HG02852 (cell line): ENCODE measurements around the gene ALX4.

Source experiments
- ATAC-seq: cut with Tn5 transposase; IDR thresholded peaks from one replicate; pipeline ENCODE4 v1.9.1; 2021; ENCODE audit warnings: mild to moderate bottlenecking, moderate library complexity; ENCODE audit not compliant: unreplicated experiment

The ALX4 gene

DNA sequence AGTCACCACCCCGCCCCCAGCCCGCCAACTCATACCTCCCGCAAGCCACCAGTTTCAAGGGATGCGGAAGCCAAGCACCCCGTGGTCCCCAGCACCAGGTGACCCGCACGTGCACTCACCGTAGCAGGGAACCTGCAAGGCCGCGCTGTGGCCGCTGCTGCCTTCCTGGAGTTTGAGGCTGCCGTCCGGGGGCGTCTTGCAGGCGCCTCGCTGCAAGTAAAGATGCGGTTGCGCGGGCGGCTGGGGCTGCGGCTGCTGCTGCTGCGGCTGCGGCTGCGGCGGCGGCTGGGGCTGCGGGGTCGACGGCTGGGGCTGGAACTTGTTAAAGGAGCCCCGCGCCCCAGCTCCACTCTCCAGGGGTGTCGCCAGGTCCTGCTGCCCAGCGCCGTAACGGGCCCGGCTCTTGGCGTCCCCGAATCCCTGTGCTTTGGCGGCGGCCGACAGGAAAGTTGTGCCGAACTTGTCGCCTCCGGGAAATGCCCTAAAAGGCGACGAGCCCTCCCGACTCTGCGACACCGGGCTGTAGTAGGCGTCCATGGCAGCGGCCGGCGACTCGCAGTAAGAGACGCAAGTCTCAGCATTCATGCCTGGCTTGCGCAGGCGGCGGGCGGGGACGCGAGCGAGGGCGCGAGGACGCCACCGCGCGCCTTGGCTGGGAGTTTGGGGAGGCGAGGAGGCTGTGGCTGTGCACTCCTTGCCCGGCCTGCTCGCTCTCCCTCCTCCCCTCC, at the start of gene ALX4:
Gene ALX4, minus strand, starts transcription at position 662 of the 728 bp plus-strand sequence. Its CDS starts 77 bp downstream, at position 585.
- ATAC-seq, result no peak

DNA sequence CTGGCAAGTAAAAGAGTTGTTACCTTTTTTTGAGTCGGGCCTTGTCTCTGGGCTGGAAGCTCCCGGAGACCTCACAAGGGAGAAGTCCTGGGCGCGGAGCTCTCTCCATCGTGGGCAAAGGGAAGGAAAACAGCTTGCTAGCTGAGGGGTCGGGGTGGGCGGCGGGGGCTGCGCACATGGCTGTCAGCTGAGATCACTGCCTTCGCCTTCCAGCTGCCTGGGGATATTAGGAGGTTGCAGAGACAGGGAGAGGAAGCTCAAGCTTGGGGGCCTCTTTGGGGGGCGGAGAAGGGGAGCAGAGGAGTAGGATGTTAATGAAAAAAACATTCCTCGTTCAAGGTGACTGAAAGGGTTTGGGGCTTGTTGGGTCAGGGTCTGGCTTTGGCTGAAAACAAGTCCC, 49.2 kb upstream of the ALX4 start:
- ATAC-seq, result no peak

DNA sequence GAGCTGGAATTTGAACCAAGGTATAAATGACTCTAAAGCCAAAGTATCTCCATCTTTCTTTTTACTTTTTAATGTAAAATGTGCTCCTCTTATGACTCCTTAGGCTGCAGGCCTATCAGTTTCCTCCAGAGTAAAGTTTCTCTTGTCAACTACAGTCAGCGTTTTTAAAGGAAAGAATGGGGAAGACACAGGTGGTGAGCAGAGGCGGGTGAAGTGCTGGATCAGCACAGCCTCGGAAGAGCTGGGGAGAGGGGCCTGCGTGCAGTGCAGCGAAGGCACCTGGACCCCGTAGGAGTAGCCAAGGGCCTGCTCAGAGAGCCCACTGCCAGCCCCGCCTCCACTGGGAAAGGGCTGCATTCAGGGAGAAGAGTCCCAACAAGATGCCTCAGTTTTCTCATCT, 48.8 kb upstream of the ALX4 start:
- ATAC-seq, result no peak

DNA sequence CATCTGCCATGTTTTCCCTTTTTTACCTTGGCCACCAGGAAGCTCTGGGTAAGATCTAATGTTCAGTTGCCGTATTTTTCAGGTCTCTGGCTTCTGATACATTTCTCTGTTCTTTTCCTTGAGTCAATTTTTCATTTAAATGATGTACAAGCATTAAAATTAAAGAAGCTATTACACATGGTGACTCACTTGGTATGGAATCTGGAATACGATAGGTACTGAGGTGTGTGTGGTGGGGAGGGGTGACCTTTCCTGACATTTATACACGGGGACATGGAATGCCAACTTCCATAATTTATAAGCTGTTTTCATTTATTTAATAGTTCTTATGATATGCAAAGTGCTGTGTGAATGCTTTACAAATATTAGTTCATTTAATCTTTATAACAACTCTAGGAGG, 47.8 kb upstream of the ALX4 start:
- ATAC-seq, result no peak

DNA sequence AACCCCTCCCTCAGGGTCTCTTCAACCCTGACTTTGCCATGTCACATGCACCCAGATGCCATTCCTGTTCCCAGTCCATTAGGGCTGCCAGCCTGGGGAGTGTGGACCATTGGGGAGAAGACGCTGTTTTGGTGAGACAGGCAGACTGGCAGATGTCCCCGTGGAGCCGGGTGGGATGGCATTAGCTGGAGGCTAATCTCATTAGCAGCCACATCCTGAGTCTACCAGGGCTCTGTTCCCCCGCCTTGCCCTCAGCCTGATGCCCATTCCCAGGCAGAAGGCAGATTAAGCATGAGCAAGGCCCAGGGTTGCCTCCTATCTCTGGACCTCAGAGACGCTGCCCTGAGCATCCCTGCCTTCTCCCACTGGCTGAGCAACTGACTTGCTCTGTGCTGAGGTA, 46.4 kb upstream of the ALX4 start:
- ATAC-seq, result no peak

DNA sequence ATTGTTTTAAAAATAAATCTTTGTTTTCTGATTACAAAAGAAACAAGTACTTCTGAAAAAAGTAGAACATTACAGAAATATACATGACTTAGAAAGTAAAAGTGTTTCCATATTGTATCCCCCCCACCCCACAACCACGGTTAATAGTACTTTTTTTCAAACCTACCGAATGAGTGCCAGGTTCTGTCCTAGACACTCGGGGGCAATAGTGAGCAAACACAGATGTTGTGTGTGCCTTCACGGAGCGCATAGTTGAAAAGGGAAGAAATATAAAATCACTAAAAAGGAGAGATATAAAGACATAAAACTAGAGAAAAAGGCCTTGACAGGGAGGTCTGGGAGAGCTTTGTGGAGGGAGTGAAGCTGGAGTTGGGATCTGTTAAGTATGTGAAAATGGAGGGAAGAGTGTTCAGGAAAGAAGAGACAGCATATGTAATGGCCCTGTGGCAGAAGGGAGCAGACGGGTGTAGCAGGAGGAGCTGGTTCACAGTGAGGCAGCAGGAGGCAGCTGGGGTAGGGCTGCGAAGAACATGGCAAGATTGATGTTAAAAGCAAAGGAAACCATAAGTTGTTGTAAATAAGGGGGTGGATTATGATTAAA, 42.1 kb upstream of the ALX4 start:
- ATAC-seq, result no peak

DNA sequence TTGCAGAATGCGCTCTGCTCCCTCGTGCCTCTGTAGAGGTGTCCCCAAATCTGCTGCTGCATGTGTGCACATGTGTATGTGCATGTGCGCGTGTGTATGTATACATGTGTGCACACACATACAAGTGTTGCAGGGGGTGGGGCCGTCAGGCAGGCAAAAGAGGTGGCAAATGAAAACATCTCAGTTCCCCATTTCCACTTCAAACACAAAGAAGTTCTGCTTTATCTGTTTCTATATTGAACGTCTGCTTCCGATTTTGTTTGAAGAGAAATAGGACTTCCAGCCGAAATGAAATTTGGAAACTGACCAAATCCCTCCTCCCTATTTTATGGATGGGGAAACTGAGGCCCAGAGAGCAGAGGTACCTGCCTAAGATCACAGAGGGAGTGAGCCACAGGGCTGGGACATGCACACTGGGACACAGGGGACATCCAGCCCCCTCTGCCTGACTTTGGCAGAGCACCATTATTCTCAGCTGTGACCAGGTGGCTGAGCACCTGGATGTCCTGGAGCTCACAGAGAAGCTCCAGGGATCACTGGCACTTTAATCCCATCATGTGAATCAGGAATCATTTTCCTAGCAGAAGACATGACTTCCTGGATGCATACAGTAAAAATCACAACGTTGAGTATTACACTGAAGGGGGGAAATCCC, 41.2 kb upstream of the ALX4 start:
- peak; percentile 80 for ATAC-seq

DNA sequence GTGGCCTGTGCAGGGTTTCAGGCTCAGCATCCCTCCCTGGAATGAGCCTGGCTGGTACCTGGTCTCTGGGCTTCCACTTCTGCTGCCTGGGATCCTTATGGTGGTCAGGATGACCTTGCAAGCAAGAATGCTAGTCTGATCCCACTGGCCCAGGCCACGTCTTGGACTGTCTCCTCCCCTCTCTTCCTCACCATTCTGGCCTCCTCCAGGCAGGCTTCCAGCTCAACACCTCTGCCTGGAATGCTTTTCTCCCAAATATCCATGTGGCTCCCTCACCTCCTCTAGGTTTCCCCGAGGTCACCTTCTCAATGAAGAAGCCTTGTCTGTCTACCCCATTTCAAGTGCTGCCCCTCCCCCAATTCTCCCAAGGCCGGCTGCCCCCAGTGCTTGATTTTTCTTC, 39.4 kb upstream of the ALX4 start:
- no peak for ATAC-seq

DNA sequence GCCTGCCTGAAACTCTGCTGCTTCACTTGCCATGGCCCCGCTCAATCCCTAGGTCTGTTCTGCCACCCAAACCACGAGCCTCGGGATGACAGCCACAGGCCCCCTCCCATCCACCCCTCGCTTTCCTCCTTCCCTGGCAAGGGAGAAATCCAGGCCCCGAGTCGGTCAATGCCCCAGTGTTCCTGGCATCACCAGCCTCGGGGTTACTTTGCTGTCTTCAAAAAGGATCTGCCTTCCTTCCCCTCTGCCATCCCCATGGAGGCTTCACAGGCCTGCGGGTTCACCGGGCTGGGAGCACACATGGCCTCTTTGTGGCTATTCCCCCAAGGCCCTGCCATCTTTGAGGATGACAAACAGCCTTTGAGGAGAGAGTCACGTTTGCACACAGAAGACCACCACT, 38.8 kb upstream of the ALX4 start:
- no peak for ATAC-seq

DNA sequence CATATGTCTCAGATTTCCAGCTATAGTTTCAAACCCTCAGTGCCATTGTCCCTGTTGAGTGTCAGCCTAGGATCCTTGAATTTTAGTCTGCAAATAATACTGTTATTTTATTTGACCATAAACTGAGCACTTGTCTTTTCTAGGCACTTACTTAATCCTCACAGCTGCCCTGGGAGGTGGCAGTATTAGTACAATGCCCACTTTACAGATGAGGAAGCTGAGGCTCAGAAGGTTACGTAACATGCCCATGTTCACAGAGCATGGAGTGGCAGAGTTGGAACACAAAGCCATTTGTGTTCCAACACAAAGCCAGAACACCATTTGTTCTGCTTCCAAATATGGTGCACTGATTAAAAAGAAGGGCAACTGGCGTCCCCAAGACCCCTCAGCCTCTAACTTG, 38.2 kb upstream of the ALX4 start:
- ATAC-seq, result no peak

DNA sequence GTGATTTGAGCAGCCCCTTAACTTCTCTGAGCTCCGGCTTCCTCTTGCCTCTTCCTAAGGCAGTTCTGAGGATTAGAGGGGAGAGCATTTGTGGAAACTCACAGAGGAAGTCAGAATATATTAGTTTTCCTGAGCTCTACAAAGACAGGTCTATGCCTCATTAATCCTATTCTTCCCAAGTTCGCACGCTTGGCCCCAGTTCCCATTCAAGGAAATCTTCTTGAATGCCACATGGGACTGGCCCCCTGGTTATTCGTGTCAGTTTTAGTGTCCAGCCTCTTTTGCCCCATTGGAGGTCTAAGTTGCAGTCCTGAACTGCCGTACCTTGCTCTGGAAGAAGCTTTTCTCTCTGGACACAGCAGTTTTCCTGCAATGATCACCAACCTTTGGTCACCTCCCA, 37.6 kb upstream of the ALX4 start:
- no peak for ATAC-seq

DNA sequence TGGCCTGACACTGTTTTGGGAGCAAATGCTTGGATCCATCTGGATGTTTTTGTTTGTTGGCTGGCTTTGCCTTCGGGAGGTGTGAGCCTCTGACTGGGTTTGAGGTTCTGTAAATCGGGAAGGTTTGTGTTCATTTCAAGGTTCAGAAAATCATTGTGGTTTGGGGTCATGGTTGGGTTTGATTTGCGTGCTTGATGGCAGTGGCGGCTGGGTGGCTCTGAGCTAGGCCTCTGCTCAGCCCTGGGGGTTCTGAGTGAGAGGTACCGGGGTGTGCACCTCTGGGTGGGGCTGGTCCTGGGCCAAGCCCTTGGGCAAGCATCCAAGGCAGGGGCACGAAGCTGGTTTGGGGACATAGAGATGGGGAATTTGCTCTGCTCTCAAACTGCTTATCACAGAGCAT, 37.0 kb upstream of the ALX4 start:
- no peak for ATAC-seq

DNA sequence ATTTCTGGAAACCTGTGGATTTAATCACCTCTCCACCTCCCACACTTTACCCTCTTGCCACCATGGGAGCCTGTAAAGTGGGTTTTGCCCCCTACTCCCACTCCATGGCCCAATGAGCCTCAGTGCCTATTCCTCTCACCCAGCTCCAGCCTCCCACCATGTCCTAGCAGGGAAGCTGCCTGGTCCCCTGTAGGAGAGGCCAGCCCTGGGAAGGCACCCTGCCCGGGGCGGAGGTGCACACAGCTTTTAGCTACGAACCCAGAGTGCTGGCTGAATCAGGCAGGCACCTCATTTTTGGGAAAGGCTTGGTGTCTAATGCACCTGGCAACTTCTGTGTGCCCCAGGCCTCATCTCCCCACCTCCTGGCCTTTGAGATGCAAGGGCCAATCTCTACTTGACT, 35.8 kb upstream of the ALX4 start:
- no peak for ATAC-seq

DNA sequence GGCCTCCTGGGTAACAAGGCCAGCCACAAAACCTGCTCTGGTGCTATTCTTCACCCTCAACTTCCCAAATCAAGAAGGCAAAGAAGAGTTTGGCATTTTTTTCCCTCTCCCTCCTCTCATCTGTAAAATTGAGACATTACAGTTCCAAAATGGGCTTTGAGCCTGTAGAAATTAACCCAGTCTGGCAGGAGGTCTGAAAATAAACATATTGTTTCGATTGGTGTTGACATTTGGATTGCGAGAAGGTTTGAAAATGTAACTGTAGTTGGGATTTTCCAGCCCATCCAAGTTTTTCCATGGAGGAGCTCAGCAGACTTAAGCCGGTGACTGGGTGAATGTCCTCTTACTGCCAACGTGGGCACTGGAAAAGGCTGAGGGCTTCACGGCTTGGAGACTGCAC, 35.0 kb upstream of the ALX4 start:
- no peak for ATAC-seq

DNA sequence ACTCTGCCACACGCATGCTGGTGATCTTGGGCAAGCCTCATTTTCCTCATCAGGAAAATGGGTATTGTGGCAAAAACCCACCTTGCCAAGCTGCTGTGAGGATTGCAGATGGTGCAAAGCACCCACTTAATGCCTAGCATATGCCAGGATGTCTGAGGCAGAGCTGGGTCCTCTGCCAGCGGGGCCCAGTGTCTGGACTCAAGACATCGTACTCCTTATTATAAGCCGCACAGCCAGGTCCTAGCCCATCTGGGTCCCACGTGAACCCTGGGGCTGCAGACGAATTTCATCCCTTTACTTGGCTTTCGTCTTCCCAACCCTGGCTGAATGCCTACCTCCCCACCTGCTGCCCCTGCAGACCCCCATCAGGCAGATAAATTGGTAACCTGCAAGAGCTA, 34.5 kb upstream of the ALX4 start:
- ATAC-seq, result no peak

DNA sequence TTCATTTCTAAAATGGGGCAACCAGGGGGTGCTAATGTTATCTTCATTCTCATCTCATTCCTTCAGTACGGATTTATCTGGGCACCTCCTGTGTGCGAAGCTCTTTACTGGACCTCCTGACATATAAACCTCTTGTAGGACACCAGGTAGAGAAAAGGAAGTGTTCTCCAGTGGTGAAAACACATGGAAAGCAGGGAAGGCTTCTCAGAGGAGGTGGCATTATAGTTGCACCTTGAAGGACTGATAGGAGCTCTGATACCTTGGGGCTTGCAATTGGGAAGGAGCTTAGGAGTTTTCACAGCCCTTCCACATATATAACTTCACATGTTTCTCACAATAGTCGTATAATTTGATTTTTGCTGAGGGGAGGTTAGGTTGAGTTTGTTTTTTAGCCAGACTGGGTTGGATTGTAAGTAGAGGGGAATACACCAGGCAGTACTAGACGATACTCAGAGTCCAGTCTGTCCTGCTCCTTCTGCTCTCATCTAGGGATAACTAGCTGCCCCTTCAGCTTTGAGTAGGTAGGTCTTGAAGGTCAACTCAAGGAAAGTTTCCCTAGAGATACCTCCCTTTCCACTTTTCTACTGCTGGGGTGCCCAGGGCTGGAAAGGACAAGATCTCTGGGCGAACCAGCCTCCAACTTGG, 34.0 kb upstream of the ALX4 start:
- no peak for ATAC-seq

DNA sequence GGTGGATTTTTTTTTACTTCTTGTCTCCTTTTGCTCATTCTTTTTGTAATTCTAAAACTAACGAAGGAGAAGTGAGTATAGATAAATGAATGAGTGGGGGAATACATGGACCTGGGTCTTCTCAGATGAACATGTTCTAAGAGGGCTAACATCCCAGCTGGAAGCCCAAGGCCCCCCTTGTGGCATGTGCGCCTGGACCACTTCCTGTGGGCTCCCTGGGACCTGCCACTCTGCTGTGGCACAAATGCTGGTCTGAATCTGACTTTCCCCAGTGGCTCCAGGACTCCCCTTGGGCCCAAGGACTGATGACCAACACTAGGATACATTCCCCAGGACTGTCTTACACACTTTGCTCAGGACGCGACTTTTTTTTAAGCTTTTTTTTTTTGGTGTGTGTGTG, 32.7 kb upstream of the ALX4 start:
- no peak for ATAC-seq

DNA sequence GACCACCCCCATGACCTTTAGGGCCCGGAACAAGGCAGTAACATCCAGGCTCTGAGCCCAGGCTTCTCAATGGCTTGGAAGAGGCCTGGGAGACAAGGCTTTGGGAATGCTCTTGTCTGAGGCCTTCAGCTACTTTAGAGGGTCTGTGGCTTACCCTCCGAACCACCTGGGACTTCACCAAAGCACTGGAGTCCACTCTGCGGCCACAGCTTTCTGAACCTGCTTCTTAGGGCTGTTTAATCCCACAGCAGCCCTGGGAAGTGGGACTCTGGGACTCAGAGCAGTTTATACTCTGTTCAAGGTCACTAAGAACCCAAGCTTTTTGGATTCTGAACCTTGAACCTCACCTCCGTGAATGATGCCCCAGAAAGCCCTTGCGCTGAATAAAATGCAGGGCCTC, 30.7 kb upstream of the ALX4 start:
- no peak for ATAC-seq

DNA sequence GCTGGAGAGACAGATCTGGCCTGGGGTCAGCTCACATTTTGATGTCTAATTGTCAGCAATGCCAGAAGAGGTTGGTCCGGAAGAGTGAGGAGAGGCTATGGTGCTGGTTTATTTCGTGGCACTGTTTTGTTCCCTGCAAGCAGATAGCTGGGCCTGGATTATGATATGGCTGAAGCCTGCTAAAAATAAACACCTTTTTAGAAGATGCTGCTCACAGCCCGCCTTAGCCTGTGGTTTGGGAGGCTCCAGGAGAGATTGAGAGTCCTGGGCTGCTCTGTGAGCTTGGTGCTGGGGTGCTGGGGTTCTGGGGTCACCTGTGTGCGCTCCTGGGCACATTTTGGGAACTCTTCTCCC, 29.6 kb upstream of the ALX4 start:
- no peak for ATAC-seq

DNA sequence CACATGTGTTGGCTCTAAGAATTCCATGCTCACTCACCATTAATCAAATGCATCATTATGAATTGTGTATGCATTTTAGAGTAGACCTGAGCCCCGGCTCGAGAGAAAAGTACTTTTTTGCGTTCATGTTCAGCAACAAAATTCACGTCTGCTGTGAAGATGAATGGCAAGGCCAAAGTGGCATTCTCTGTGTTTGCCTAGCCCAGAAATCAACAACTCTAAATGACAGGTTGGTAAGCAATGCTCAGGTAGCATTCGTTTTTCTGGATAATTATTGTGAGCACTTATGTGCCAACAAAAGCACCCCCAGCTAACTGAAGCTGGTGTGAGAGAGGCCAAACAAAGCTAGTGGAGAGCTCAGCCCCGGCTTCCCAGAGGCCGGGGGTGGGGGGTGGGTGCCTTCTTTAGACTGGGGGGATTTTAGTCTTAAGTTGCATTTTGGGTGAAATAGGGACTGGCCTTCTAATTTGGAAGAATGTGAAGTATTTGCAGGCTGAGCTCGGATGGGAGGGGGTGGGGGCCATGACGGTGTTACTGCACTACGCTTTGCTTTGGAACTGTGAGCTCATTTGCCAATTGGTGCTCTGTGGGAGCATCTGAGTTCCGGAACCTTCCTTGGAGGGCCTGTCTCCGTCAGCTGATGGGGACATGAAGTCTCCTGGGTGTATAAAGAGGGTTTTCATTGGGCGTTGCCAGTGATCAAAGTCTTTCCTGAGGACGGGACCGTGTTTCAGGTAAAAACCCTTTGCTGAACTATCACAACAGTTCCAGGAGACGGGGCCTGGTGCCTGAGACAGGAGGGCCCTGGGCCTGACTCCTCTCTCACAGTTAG, 29.0 kb upstream of the ALX4 start:
- no peak for ATAC-seq

DNA sequence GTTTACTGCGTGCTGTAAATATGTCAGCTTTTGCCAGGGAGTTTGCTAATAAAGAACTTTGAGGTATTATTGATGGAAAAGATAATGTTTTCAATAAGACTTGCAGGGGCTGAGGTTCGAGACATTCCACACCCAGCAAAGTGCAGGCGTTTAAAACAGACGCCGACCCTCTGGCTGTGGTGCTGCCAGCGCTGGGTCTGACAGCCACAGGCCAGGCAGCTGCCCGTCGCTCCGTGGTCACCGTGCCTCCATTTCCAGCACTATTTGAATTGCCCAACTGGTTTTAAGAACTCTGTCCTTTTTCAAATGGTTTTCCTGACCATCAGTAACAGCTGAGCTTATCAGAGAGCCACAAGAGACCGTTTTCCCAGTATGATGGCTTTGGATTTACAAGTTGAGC, 28.1 kb upstream of the ALX4 start:
- ATAC-seq, result no peak
